ENCODE data around the gene RB1. TPM values are rescaled to one million over a fixed set of nuclear protein-coding genes. Genes with fewer than 3 reads are reported as not detected.
A peak's percentile ranks its signal among the peaks of the same experiment; 100 is the strongest.

Gene RB1
- total and polyA plus RNA-seq, 8 donors = 32.1 to 53.1 (median 47.4) TPM

DNA sequence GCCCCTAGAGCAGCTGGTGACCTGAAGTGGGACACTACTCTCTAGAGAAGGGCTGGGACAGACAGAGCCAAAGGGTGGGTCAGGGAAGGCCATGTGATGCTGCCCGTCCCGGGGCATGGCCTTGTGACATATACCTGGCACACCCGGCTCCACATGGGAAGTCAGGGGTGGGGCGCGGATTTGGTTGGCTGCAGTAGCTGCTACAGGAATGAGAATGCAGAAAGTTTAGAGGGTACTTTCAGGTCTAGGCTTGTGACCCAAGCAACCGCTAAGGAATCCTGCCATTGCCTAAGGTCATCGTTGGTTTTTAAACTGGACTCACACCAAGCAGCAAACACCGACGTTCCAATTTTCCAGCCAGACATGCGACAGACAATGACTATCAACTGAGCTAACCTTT lies 203.5 kb downstream of the RB1 start:
- H3K4me3 ChIP-seq = no peak overlapping the region
- H3K36me3 ChIP-seq = peaks cover 0 to 17% of the 10 kb centered on the region in 2 donors
- DNase-seq (no peak), ATAC-seq (no peak)
- TF ChIP-seq, protein P1, sequence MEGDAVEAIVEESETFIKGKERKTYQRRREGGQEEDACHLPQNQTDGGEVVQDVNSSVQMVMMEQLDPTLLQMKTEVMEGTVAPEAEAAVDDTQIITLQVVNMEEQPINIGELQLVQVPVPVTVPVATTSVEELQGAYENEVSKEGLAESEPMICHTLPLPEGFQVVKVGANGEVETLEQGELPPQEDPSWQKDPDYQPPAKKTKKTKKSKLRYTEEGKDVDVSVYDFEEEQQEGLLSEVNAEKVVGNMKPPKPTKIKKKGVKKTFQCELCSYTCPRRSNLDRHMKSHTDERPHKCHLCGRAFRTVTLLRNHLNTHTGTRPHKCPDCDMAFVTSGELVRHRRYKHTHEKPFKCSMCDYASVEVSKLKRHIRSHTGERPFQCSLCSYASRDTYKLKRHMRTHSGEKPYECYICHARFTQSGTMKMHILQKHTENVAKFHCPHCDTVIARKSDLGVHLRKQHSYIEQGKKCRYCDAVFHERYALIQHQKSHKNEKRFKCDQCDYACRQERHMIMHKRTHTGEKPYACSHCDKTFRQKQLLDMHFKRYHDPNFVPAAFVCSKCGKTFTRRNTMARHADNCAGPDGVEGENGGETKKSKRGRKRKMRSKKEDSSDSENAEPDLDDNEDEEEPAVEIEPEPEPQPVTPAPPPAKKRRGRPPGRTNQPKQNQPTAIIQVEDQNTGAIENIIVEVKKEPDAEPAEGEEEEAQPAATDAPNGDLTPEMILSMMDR (IDR thresholded peaks at IDR 0.05) = no peak
- H3K4me1 ChIP-seq = peaks cover 0 to 47% of the 10 kb centered on the region in 2 donors
- H3K27me3 ChIP-seq = no peaks in the 10 kb centered on the region
- intact Hi-C loops (cut with DNase I) = no loop called here
- peak overlapping the region in 1 of 2 donors; percentile 87 for H3K27ac ChIP-seq
- H3K9me3 ChIP-seq = no peaks in the 10 kb centered on the region

DNA sequence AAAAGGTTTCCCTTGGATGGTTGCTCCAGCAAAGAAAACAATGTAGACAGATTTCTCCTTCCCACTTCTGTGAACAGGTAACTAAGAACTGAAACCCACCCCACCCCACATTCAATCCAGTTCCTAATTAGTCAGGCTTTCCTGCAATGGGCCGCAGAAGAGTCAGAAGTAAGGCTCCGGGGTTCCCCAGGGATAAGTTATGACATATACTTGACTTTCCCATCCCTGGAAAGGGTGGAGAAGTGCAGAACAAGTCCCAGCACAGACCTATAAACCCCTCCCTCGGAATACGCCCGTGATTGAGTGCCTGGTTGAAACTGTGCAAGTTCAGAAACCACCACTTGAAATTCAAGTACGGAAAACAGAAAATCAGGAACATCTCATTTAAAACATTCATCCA lies 204.5 kb downstream of the RB1 start:
- H3K27me3 ChIP-seq = no peaks in the 10 kb centered on the region
- intact Hi-C loops (cut with DNase I) = no loop called here
- H3K9me3 ChIP-seq = no peaks in the 10 kb centered on the region
- H3K4me1 ChIP-seq = peaks cover 0 to 42% of the 10 kb centered on the region in 2 donors
- H3K4me3 ChIP-seq = no peak overlapping the region
- no peak for DNase-seq
- ATAC-seq = no peak
- TF ChIP-seq, protein P1 (IDR thresholded peaks at IDR 0.05) = no peak
- peaks cover 0 to 21% of the 10 kb centered on the region in 2 donors for H3K36me3 ChIP-seq
- no peak overlapping the region for H3K27ac ChIP-seq

DNA sequence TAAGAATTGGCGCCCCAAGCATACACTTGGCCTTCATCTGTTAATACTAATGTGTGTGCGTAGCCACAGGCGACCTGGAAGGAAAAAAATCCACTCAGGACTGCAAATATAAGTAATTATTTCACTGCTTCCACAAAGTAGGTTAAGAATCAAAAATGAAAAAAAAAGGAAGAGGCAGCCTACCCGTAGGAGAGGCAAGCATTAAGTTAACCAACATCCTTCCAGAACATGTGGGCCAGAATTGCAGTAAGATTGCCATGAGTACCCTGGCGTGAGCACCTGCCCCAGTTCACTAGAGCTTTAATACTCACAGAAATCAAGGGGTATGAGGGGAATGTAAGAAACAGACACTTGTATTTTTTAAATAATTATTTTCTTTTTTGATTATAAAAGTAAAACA lies 207.1 kb downstream of the RB1 start:
- H3K27ac ChIP-seq = no peak overlapping the region
- no peak overlapping the region for H3K4me3 ChIP-seq
- peaks cover 0 to 28% of the 10 kb centered on the region in 2 donors for H3K36me3 ChIP-seq
- TF ChIP-seq, protein P1 (IDR thresholded peaks at IDR 0.05) = no peak
- no peak for DNase-seq
- no peak for ATAC-seq
- H3K27me3 ChIP-seq = no peaks in the 10 kb centered on the region
- no peaks in the 10 kb centered on the region for H3K9me3 ChIP-seq
- peaks cover 0 to 28% of the 10 kb centered on the region in 2 donors for H3K4me1 ChIP-seq
- intact Hi-C loops (cut with DNase I) = no loop called here

DNA sequence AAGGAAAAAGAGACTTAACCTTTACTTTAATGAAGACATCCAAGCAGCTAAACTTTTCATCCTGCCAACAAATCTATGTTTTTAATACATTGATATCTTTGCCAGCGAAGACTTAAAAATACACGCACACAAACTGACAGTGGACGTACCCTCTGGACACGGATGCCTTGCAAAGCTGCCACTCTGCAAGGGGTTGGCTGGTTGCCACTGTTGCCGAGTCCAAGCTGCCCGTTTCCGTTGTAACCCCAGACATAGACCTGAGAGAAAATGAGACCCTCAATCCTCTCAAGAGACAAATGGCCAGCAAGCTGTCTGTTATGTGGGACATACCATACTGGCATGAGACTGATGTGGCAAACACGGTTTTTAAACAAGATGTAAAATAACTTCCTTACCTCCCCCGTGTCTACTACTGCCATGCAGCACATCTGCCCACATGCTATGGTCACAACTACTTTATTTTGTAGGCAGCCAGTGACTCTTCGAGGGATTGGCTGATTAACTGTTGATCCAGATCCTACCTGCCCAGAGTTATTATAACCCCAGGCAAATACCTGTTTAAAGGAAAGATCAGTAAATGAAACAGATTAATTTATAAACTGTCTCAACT lies 208.2 kb downstream of the RB1 start:
- DNase-seq = no peak
- H3K9me3 ChIP-seq = no peaks in the 10 kb centered on the region
- no peak for ATAC-seq
- H3K4me3 ChIP-seq = no peak overlapping the region
- H3K27ac ChIP-seq = no peak overlapping the region
- intact Hi-C loops (cut with DNase I) = no loop called here
- TF ChIP-seq, protein P1 (IDR thresholded peaks at IDR 0.05) = no peak
- H3K4me1 ChIP-seq = peaks cover 0 to 18% of the 10 kb centered on the region in 2 donors
- H3K27me3 ChIP-seq = no peaks in the 10 kb centered on the region
- H3K36me3 ChIP-seq = peaks cover 0 to 28% of the 10 kb centered on the region in 2 donors

DNA sequence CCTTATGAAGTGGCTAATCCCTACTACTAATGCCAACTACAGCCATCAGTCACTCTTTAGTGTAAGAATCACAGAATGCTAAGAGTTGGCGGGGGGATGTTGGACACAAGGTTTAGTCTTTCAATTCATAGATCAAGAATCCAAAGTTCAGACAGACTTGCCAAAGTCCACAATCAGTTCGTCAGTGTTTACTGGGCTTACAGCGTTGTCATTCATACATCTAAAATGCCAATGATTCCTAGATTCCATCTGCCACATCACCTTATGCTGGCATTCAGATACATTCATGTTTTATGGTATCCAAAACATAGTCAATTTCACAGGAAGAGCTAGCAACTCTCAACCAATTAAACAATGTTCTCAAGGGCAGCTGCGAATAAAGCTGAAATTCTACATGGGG lies 211.2 kb downstream of the RB1 start:
- H3K9me3 ChIP-seq = no peaks in the 10 kb centered on the region
- H3K36me3 ChIP-seq = peaks cover 0 to 29% of the 10 kb centered on the region in 2 donors
- no peak for ATAC-seq
- no peak for DNase-seq
- peaks cover 0 to 9% of the 10 kb centered on the region in 2 donors for H3K4me1 ChIP-seq
- intact Hi-C loops (cut with DNase I) = no loop called here
- no peaks in the 10 kb centered on the region for H3K27me3 ChIP-seq
- no peak overlapping the region for H3K27ac ChIP-seq
- H3K4me3 ChIP-seq = no peak overlapping the region
- TF ChIP-seq, protein P1 (IDR thresholded peaks at IDR 0.05) = no peak
